HL-60 (cell line): ENCODE results near the gene UXT.

Source experiments
- DNase-seq, 2 experiments: peaks; one replicate each; pipeline ENCODE4 v3.0.0-alpha.2; 2010 to 2020; ENCODE audit warnings: low read depth in 1 of 2, low spot score in 1 of 2
- H3K27ac ChIP-seq: fragments of 250-450 bp; sonication (Bioruptor Pico); replicated peaks from 2 replicates; pipeline ENCODE4 v1.5.1; 2020; ENCODE audit warnings: mild to moderate bottlenecking, moderate library complexity
- H3K27me3 ChIP-seq: fragments of 250-450 bp; sonication (Bioruptor Pico); 2 replicates; pipeline ENCODE4 v1.5.1; 2021; ENCODE audit warnings: mild to moderate bottlenecking, moderate library complexity; ENCODE audit not compliant: insufficient read depth, poor library complexity, severe bottlenecking
- H3K4me3 ChIP-seq: replicated peaks from 2 replicates; pipeline ENCODE4 v1.5.1; 2011; ENCODE audit warnings: mild to moderate bottlenecking, control low read depth, low read length; ENCODE audit not compliant: insufficient read depth
- CTCF ChIP-seq: IDR thresholded peaks from one replicate; pipeline ENCODE4 v1.5.1; 2011; ENCODE audit warnings: low read length, control low read depth, inconsistent platforms; ENCODE audit not compliant: insufficient read depth
- GABPA ChIP-seq: IDR thresholded peaks from 2 replicates; pipeline ENCODE4 v1.6.1; 2012; ENCODE audit warnings: low read depth
- POLR2AphosphoS5 ChIP-seq: IDR thresholded peaks from 2 replicates; pipeline ENCODE4 v1.6.1; 2012; ENCODE audit warnings: low read depth
- REST ChIP-seq: IDR thresholded peaks from 2 replicates; pipeline ENCODE4 v1.6.1; 2012; ENCODE audit warnings: low read depth; ENCODE audit not compliant: insufficient replicate concordance
- SPI1 ChIP-seq: IDR thresholded peaks from 2 replicates; pipeline ENCODE4 v1.6.1; 2012; ENCODE audit warnings: low read depth, mild to moderate bottlenecking, borderline replicate concordance

UXT gene

GRCh38 chrX:47634871-47635575, 24.0 kb downstream of the UXT start:
- DNase-seq, result no peak
- H3K27ac ChIP-seq, result no peak overlapping the region
- no peaks in the 10 kb centered on the region for H3K27me3 ChIP-seq
- no peak overlapping the region for H3K4me3 ChIP-seq
- TF ChIP-seq POLR2AphosphoS5 (no peak), CTCF (no peak), GABPA (no peak), SPI1 (no peak)

- TF ChIP-seq GABPA (no peak), CTCF (no peak), REST (no peak), SPI1 (no peak), POLR2AphosphoS5 (no peak)
- no peak for DNase-seq
- H3K4me3 ChIP-seq, result no peak overlapping the region
- H3K27me3 ChIP-seq, result no peaks in the 10 kb centered on the region
- H3K27ac ChIP-seq, result no peak overlapping the region
Measured at GRCh38 chrX:47633689-47634590, 25.0 kb downstream of the UXT start.

GRCh38 chrX:47632666-47633065, 26.3 kb downstream of the UXT start:
- Histone ChIP-seq H3K4me3 (no peak overlapping the region), H3K27ac (peak overlapping the region; percentile 57), H3K27me3 (no peaks in the 10 kb centered on the region)
- no peak for TF ChIP-seq CTCF
- TF ChIP-seq POLR2AphosphoS5, result no peak
- no peak for TF ChIP-seq REST
- no peak for TF ChIP-seq SPI1
- TF ChIP-seq GABPA, result no peak
- DNase-seq, result peak in 1 of 2 experiments; percentile 44
